ENCODE data around the gene STK31.

DNA sequence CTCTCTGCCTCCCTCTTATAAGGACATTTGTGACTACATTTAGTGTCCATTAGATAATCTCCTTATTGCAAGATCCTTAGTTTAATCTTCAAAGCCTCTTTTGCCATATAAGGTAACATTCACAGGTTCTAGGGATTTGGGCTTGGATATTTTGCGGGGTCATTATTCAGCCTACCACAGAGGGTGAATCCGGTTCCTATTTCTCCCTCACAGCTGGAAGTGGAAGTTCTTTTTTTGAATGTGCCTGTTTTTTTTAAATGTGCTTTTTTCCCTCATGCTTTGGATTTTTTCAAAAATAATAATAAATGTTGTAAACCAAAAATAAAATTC lies 47.1 kb upstream of the STK31 start:
- TF ChIP-seq, protein P1, sequence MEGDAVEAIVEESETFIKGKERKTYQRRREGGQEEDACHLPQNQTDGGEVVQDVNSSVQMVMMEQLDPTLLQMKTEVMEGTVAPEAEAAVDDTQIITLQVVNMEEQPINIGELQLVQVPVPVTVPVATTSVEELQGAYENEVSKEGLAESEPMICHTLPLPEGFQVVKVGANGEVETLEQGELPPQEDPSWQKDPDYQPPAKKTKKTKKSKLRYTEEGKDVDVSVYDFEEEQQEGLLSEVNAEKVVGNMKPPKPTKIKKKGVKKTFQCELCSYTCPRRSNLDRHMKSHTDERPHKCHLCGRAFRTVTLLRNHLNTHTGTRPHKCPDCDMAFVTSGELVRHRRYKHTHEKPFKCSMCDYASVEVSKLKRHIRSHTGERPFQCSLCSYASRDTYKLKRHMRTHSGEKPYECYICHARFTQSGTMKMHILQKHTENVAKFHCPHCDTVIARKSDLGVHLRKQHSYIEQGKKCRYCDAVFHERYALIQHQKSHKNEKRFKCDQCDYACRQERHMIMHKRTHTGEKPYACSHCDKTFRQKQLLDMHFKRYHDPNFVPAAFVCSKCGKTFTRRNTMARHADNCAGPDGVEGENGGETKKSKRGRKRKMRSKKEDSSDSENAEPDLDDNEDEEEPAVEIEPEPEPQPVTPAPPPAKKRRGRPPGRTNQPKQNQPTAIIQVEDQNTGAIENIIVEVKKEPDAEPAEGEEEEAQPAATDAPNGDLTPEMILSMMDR (IDR thresholded peaks at IDR 0.05; ENCODE audit: low read depth, low read length) = no peak
- no peak for TF ChIP-seq EZH2phosphoT487 (IDR thresholded peaks at IDR 0.05; ENCODE audit: low read depth)

Data from OCI-LY3 (cell line).